GM12801 (cell line): Measurements from ENCODE around the gene WFDC10A.

ENCODE experiments used
- CTCF ChIP-seq: IDR thresholded peaks from one replicate; pipeline ENCODE4 v1.5.1; 2011; ENCODE audit warnings: control low read depth; ENCODE audit not compliant: insufficient read length; ENCODE audit errors: extremely low read depth

The WFDC10A gene

GRCh38 chr20:45679650-45680049, 50.1 kb downstream of the WFDC10A start:
- TF ChIP-seq CTCF: no peak
